HL-60 (cell line): ENCODE measurements around the gene KRTAP29-1.

ENCODE experiments used
- CTCF ChIP-seq: IDR thresholded peaks from one replicate; pipeline ENCODE4 v1.5.1; 2011; ENCODE audit warnings: low read length, control low read depth, inconsistent platforms; ENCODE audit not compliant: insufficient read depth
- GABPA ChIP-seq: IDR thresholded peaks from 2 replicates; pipeline ENCODE4 v1.6.1; 2012; ENCODE audit warnings: low read depth
- POLR2AphosphoS5 ChIP-seq: IDR thresholded peaks from 2 replicates; pipeline ENCODE4 v1.6.1; 2012; ENCODE audit warnings: low read depth
- REST ChIP-seq: IDR thresholded peaks from 2 replicates; pipeline ENCODE4 v1.6.1; 2012; ENCODE audit warnings: low read depth; ENCODE audit not compliant: insufficient replicate concordance
- SPI1 ChIP-seq: IDR thresholded peaks from 2 replicates; pipeline ENCODE4 v1.6.1; 2012; ENCODE audit warnings: low read depth, mild to moderate bottlenecking, borderline replicate concordance

DNA sequence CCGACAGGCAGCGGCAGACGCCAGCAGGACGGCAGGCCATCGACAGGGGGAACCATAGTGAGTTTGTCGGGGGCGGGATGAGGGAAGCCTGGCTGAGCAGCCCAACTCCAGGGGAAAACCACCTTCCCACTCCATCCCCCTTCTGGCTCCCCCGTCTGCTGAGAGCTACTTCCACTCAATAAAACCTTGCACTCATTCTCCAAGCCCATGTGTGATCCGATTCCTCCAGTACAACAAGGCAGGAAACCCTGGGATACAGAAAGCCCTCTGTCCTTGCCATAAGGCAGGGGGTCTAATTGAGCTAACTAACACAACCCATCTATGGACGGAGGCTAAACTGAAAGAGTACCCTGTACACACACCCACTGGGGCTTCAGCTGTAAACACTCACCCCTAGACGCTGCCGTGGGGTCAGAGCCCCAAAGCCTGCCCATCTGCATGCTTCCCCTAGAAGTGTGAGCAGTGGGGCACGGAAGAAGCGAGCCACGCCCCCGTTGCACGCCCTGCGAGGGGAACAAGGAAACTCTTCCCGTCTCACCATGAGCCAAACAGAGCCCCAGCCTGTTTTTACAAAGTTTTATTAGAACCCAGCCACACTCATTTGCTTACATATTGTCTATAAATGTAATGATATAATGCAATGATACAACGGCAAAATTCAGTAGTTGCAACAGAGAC lies 4.1 kb downstream of the KRTAP29-1 start:
- TF ChIP-seq CTCF, result no peak
- no peak for TF ChIP-seq REST
- no peak for TF ChIP-seq POLR2AphosphoS5
- no peak for TF ChIP-seq GABPA
- no peak for TF ChIP-seq SPI1
